DMS79 treated with DMSO at 0.1 percent for 48 hours (cell line): ENCODE results near the gene SCPEP1.

Experiments
- DNase-seq: peaks from one replicate; lab custom pipeline; 2025; lab: John Stamatoyannopoulos, UW

SCPEP1 gene

DNA sequence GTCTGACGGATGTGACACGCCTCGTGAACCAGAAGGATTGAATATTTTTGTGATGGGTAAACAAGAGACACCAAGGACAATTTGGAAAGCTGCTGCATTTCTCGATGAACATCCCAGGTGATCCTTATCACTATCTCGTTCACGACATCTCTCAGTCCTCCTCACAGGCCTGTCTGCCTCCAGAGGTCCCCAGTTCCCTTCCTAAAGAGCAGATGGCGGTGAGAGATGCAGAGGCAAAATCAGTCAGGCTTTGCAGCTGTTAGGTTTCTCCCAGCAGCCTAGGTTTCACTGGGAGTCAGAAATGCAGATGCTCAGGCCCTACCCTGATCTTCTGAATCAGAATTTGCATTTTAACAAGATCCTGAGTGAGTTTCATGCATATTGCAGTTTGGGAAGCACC is 23.6 kb downstream of the SCPEP1 start:
- no peak for DNase-seq

DNA sequence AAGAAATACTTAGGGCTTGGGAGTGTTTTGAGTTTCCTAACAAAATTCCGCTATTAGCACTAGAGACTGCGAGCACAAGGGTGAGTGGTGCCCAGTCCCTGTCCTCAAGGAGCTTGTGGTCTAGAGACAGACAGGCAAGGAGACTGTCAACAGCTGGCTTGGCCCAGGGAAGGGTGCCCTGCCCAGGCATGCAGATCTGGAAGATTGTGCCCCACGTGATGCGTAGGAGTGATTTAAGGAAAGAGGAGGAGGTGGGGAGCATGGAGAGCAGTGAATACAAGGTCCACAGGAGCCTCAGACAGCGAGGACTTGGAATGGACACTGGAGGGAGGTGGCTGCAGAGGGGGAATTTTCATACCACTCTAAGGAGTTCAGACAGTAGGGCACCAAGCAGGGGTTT is 25.0 kb downstream of the SCPEP1 start:
- DNase-seq, result no peak

DNA sequence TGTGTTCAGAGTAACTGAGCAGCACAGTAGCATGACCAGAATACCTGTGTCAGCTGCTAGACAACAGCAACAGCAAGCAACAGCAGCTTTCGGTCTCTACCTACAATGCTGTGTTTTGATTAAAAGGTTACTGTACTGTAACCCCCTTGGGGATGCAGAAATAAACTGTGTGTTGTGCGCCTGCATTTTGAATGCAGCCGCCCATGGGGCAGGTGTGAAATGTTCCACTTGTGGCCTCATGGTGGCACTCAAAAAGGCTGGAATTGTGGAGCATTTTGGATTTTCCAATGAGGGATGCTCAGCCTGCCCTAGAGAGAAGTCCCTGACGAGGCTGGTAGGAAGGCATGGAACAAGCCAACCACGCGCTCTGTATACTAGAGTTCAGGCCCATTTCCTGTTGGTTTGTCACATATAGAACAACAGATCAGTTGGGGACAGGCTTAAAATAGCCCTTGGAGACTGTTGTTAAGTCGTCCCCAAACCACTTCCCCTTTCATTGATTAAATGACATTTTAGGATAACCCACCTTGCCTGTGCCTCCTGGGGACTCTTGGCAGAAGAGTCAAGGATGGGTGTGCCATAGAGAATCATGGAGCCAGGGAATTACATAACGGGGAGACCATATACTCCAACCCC is 27.1 kb downstream of the SCPEP1 start:
- no peak for DNase-seq

GRCh38 chr17:57006040-57006439 is 28.1 kb downstream of the SCPEP1 start:
- no peak for DNase-seq

GRCh38 chr17:57008958-57009357 is 31.0 kb downstream of the SCPEP1 start:
- no peak for DNase-seq

GRCh38 chr17:57009737-57010445 is 32.0 kb downstream of the SCPEP1 start:
- peak; percentile 63 for DNase-seq

DNA sequence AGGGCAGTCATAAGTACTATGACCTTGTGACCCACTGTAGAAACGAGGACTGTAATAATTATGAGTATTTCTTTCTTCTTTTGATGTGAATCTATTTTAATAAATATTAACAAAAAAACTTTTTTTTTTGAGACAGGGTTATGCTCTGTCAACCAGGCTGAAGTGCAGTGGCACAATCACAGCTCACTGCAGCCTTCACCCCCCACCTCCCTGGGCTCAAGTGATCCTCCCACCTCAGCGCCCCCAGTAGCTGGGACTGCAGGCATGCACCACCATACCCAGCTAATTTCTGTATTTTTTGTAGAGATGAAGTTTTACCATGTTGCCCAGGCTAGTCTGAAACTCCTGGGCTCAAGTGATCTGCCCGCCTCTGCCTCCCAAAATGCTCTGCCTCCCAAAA is 32.6 kb downstream of the SCPEP1 start:
- DNase-seq, result no peak

DNA sequence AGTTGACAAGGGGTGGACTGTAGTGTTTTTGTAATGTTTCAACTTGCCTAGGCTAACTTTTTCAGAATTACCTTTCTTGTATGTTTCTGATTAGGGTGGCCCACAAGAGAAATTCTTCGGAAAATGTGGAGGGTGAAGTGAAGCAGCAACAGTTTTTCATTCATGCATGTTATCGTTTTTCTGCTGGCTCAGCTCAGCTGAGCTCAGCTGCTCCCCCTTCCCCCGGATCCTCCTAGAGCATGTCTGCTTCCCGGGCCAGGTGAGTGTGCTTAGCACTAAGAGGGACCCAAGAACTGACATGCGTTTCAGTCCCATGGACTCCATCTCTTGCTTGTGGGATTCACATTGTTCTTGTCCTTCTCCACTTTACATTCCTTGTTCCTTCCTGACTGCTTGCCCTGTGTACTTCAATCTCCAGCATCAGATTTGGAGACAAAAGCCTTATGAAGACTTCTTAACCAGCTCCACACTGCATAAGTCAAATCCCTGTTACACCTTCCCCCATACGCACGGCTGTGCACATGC is 33.6 kb downstream of the SCPEP1 start:
- no peak for DNase-seq

GRCh38 chr17:57016071-57016763 is 38.3 kb downstream of the SCPEP1 start:
- no peak for DNase-seq

- DNase-seq, result no peak
These were observed 38.8 kb downstream of the SCPEP1 start for GRCh38 chr17:57016764-57017116.

DNA sequence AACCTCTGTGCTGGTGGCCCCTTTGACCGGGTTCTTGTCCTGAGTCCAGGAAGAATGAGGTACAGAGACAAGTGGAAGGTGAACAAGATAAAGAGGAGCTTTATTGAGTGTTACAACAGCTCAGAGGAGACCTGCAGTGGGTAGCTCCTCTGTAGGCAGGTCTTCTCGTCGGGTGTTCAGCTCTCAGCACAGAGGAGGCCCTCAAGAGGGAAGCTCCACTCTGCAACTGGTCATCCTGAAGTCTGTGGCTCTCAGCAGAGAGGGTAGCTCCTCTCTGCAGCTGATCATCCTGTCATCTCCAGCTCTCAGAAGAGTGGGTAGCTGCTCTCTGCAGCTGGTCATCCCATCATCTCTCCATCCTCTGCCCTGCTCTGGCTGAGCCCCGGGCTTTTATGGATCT is 39.7 kb downstream of the SCPEP1 start:
- DNase-seq, result no peak

GRCh38 chr17:57020208-57020607 is 42.3 kb downstream of the SCPEP1 start:
- no peak for DNase-seq

- DNase-seq, result no peak
These were observed 43.5 kb downstream of the SCPEP1 start for GRCh38 chr17:57021226-57021940.

DNA sequence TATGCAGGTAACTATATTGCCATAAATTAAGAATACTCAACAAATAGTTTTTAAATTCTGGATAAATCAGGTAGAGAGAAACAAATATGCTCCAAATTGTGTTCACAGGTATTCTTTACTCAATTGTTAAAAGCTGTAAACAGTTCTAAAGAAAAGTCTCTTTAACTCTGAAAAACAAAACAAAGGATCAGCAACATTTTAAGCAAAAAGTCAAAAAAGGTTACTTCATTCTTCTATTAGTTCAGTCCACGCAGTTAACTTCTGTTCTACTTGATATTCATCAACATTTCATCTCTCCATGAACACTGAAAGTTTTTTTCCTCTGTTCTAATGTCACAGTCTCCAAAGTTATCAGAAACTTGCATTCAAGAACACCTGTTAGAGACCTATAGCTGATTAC is 47.9 kb downstream of the SCPEP1 start:
- DNase-seq, result no peak

DNA sequence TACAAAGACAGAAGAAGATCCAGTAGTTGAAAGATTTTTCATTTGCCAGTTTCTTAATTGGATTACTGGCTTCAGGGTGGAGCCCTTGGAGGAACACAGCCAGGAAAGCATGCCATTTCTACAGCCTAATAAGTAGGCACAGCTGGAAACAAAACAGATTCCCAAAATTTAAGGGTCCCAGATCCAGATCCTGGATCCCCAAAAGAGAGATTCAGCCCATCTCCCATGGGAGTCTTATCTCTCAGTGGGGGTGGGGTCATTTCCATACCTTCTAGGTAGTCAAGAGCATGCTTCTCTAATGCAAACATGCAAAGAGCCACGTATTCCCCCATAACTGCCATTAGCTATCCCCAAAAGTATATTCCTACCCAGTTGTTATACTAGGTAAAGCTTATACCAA is 49.9 kb downstream of the SCPEP1 start:
- DNase-seq, result no peak

- DNase-seq, result peak; percentile 46
These were observed 54.4 kb downstream of the SCPEP1 start for GRCh38 chr17:57032343-57032742.

DNA sequence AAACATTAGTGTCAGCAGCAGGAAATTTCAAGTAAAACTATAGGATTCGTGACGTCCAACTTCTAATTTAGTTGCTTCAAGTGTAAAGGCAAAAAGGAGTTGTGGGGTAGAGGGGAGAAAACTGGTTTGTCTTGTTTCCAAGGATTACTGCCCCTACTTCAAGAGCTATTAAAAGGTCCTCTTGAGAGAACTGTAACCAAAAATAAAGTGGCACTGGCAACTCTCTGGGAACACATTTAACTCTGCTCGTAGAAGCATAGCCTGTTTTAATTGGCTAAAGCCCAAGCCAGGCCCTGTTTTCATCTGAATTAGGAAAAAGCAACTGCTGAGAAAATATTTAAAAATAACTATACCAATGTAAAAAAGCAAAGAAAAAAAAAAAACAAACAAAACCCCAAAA is 55.4 kb downstream of the SCPEP1 start:
- peak; percentile 89 for DNase-seq

GRCh38 chr17:57034807-57035754 is 57.1 kb downstream of the SCPEP1 start:
- peak; percentile 43 for DNase-seq

DNA sequence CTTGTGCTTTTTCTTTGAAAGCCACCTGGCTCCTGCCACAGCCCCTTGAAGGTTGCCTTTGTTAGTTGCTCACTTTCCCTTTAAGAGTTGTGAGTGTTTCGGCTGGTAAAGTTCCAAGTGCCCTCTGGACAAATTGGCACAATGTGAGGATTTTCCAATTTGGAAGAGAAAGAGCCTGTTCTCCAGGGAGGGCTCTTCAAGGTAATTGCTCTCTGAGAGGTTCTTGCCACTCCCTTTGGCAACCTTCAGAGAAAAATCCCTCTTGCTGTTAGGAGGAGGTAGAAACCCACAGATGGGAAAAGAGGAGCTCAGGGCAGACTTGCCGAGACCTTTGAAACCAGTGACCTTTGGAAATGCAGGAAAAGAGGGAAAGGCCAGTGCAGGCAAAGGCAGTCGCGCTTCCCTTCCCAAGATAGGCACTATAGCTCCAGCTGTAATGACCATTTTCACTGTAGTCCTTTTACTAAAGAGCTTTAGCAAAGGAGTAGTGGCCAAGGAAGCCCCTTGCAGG is 58.1 kb downstream of the SCPEP1 start:
- DNase-seq, result peak; percentile 92

GRCh38 chr17:57037411-57037810 is 59.5 kb downstream of the SCPEP1 start:
- peak; percentile 29 for DNase-seq

DNA sequence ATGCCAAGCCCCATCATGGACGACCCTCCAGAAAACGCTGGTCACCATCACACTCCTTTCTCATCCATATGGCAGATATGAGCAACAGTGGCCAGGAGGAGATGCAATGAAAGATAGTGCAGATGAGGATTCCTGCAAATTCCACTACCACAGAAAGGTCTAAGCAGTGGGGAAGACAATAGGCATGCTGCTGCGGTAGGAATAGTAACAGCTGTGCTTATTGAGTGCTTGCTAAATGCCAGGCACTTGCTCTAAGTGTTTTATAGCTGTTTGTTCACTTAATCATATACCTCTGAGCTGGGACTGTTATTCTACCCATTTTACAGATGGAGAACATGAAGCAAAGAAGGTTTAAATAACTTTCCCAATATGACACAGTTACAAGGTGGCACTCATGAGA is 60.6 kb downstream of the SCPEP1 start:
- DNase-seq, result no peak
